GM04504 (cell line): ENCODE results near the gene FBXO31.

Source experiments
- DNase-seq: peaks from one replicate; pipeline ENCODE4 v3.0.0-alpha.2; 2012; ENCODE audit warnings: low read depth

The FBXO31 gene, protein sequence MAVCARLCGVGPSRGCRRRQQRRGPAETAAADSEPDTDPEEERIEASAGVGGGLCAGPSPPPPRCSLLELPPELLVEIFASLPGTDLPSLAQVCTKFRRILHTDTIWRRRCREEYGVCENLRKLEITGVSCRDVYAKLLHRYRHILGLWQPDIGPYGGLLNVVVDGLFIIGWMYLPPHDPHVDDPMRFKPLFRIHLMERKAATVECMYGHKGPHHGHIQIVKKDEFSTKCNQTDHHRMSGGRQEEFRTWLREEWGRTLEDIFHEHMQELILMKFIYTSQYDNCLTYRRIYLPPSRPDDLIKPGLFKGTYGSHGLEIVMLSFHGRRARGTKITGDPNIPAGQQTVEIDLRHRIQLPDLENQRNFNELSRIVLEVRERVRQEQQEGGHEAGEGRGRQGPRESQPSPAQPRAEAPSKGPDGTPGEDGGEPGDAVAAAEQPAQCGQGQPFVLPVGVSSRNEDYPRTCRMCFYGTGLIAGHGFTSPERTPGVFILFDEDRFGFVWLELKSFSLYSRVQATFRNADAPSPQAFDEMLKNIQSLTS

DNA sequence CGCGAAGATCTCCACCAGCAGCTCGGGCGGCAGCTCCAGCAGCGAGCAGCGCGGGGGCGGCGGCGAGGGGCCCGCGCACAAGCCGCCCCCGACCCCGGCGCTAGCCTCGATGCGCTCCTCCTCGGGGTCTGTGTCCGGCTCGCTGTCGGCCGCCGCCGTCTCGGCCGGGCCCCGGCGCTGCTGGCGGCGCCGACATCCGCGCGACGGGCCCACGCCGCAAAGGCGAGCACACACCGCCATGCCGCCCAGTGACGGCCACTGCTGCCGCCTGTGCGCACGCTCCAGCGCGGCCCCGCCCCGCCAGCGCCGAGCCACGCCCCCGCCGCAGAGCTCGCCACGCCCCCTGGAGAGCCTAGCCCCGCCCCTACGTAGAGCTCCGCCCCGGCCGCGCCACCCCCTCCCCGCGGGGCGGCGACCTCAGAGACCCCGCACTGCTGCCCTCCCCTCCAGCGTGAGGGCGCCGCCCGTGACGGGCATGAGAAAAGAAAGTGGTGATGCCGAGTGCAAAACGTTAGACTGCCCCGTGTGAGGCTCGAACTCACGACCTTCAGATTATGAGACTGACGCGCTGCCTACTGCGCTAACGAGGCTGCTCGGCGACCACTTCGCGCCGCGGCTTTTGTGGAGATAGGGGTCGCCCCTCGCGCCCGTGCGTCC is at the start of gene FBXO31:
Gene FBXO31, minus strand, starts transcription at position 272 of the 657 bp plus-strand sequence. Its CDS starts 32 bp downstream, at position 240.
- peak; percentile 79 for DNase-seq

DNA sequence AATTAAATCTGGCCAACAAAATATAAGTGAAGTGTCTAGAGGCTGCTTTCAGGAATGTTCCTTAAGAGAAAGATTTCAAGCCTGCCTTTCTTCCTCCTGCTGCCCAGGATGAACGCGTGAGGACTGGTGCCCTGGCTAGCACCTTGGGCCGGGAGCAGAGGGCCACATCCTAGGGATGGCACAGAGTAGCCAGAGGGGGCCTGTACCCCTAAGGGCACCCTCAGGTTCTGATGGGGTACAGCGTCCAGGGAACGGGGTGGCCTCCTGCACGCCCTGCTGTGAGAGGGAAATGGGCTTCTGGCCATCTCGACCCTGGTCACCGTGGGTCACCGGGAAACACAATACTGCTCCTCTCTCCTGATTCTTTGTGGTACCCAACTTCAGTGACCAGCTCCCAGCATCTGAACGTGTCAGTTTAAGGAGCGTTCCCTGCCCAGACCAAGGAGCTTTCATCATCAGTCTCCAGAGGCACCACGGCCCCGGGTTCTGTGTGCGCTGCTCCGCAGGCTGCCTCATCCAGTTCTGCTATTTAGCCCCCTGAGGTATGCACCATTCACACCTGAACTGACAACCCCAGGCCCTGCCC is 48.8 kb upstream of the FBXO31 start:
- no peak for DNase-seq

DNA sequence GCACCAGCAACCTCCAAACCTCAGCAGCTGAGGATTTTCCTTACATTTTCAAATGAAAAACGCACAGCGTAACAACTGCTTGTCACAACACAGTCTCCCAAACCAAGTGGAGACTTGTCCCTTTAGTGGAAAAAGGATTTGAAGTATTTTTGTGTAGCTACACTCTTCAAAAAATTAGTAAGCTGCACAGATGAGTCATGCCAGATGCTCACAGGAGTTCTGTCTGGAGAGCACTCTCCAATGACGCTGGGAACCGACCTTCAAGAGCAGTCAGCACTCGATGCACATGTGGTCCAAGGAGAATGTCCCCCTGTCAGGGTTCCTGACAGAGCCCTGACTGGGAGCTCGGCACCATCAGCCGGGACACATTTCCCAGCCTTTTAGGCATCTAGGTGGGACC is 48.4 kb upstream of the FBXO31 start:
- peak; percentile 47 for DNase-seq

DNA sequence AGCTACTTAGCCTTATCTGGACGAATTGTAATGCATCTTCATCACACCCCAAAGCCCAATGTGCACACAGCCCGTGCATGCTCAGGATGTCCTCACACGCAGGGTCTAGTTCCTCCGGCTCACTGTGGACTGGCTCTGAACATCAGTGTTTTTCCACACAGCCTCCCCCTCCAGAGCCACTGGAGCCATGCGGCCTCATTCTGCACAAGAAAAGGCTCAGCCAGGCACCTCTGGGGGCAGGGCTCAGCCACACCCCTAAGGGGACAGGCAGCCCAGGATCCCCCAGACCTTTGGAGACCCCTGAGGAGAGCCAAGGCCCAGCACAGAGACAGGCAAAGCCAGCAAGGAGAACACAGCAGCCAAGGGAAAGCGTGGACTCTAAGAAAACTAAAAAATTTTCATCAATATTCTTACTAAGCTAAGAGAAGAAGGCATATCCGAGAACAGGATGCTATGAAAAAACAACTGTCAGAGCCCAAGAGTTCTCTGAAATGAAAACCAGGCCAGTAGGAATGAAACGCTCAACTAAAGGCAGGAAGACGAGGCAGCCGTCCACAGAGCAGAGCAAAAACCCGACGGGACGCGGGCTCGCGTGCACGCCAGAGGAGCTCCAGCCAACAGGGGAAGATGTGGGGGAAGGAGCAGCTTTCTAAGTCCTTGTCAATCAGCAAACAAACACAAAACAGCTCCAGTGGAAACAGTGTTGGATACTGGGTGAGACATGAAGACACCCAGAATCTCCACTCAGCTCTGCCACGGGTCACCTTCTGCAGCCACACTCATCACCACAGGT is 43.0 kb upstream of the FBXO31 start:
- no peak for DNase-seq

DNA sequence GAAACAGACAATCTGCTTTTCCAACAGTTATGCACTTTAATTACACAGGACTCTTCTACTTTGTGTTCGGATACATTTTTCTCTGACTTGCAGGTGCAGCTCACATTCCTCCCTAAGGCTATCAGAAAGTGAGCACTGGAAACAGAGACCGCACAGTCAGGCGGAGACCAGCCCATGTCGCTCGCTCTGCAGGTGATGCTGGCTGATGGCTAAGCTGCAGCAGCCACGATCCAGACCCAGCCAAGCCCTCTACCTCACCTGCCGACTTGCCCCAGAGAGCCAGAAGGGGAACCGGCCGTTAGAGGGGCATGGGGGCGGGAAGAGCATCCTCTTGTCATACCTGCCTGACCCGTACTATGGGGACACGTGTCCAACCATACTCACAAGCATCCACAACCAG is 42.4 kb upstream of the FBXO31 start:
- no peak for DNase-seq

DNA sequence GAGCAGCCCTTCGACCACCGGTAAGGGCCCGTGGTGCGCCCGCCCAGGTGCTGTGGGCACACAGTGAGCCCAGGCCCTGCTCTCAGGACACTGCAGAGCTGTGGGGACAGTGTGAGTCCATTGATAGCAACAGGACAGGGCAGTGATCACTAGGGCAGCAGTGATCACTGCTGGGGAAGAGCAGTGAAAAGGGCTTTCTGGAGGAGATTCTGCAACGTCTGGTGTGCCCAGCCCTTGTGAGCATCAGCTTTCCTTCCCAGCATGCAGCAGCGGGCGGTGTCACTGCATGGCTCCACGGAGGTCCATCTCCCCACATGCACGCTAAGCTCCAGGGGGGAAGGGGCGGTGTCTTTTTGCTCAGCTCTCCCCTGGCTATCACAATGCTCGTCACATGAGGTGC is 40.7 kb upstream of the FBXO31 start:
- DNase-seq: no peak

DNA sequence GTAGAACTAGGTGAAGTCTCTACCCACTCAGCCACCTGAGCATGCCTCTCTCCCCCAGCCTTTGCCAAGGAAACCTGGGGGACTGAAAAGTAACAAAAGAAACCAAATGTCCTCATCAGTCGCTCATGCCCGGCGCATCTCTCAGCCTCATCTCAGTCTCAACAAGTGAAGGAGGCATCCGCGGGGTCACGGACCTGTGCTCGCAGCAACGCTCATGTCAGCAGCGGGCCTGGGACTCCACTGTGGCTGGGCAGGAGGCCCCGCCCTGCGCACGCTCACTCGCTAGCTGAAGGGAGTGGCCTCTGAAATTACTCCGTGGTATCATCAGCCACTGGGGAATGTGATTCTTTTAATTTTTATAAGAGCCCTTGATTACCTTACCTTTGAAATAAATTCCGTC is 39.9 kb upstream of the FBXO31 start:
- no peak for DNase-seq

DNA sequence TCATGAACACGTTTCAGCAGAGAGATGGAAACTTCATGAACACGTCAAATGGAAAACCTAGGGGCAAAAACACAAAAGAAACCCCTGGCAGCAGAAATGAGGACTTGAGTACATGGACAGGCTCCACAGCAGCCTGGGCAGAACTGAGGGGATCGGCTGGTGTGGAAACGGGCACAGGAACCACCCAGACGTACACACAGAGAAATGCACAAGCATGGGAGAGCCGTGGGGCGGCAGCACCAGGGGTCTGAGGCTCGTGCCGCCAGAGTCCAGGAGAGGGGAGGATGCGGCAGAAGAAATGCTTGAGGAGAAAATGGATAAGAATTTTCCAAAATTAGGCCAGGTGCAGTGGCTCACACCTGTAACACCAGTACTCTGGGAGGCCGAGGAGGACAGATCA is 38.5 kb upstream of the FBXO31 start:
- no peak for DNase-seq

DNA sequence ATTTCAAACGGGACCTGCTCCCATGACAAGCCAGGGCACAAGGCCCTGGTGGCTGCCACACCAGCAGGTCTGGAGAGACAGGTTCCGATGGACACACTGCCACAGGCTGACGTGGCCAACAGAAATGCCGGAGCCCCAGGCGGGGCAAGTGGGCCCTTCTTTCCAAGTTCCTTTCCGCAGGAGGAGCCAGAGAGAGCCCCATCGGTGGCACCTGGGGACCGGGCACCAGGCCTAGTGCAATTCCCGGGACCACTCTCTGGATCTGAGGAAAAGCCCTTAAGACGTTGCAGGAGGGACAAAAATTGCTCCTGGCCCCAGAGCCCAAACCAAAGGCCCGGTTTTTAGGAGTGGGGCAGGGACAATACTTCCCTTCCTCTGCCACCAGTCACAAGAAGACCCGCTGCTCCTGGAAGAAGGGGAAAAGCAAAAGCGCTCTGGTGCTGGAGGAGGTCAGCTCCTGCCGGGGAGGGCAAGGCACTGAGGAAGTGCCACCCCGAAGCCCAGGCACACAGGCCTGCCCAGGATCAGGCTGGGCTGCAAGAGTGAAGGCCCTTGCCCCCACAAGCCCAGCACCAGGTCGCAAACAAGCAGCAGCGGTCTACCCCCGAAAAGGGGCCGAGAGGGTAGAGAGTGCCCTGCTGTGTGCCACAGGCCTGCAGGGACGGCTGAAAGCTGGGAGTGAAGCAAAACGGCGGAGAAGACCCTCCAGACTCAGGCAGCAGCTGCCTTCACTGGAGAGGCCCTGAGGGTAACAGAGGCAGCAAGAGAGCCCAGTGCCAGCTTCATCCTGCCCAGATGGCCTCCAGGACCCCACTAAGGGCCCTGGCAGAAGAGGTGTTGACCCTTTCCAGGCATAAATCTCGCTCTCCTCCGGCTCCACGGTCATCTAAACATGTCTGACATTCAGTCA is 37.7 kb upstream of the FBXO31 start:
- DNase-seq: no peak

DNA sequence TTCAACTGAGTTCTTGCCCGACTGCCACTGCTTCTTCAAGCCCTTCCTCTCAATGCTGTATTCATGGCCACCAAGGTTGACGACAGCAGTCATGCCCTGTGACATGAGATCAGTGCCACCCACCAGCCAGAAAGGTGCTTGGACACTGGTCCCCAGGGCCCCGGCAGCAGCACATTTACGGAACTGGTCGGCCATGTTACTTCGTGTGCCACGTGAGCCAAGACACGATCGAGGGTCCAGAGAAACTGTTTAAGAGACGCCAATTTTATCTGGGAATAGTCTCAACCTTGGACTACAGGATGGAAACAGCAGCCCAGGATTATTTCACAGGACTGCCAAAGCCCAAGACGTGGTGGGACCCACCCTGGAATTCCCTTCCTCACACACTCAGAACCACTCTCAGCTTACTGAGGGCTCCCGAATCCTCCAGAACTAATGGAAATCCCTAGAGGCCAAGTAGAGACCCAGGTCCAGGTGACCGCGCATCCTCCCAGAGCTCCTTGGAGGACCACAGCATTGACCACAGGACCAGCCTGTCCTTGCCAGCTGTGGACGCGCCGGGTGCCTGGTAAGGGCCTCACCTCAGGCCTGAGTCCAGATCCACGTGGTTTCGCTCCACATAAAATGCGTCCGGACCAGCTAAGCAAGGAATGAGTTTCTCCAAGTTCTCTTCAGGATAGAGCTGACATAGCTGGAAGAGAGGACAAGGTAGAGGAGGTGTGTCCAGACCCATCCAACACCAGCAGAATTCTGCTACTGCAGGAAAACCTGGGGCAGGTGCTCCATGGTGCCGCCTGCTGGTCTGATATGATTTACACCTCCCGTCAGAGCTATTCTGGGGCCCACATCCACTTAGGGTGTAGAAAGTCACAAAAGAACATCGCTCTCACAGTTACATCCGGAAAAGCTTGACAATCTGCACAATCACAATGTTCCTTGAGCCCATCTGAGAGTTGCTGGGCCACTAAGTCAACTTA is 36.7 kb upstream of the FBXO31 start:
- DNase-seq: no peak

DNA sequence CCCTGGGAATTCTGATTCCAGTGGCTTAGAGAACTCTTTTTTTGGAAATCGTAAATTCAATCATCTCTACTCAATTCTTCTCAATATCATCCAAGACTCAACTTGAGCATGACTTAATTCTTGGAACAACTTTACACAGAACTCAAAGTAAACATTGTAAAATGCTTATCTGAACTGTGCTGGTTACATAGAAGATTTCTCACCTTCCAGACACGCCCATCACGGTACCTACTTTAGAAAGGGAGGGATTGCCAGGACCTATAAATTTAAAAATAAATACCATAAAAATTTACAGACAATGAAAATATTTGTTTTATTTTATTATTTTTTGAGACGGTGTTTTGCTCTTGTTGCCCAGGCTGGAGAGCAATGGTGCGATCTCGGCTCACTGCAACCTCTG is 35.1 kb upstream of the FBXO31 start:
- no peak for DNase-seq

DNA sequence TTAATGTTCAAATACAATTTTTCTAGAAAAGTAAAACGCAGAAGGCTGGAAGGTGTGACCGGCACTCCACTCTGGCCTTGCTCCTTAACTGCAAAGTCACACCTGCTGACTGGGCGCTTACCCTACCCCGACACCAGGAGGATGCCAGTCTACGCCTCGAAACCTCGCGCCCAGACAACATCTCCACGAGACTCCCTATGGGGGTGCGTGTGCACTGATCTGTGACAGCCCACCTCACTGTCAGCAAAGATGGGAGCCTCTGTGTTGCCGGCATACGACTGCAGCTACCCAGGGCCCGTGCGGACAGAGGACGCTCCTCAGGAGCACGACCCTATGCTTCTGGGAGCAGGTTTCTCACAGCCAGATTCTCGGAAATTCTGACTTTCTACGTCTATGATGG is 34.6 kb upstream of the FBXO31 start:
- no peak for DNase-seq

DNA sequence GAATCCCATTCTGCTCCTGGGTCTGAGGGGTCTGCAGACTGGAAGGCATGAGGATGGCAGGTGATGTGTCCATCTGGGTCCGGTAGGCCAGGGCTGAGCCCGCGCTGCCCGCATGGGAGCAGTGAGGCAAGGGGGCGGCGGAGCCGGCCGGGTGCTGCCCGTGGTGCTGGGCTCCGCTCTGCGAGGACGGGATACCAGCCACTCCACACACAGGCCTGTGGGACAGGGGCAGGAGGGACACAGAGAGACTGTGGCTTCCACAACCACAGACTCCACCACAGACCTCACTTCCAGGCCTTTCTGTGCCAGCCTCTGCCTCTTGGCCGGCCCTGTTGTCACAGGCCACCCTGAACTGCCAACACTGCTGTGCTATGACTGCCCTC is 33.9 kb upstream of the FBXO31 start:
- no peak for DNase-seq

DNA sequence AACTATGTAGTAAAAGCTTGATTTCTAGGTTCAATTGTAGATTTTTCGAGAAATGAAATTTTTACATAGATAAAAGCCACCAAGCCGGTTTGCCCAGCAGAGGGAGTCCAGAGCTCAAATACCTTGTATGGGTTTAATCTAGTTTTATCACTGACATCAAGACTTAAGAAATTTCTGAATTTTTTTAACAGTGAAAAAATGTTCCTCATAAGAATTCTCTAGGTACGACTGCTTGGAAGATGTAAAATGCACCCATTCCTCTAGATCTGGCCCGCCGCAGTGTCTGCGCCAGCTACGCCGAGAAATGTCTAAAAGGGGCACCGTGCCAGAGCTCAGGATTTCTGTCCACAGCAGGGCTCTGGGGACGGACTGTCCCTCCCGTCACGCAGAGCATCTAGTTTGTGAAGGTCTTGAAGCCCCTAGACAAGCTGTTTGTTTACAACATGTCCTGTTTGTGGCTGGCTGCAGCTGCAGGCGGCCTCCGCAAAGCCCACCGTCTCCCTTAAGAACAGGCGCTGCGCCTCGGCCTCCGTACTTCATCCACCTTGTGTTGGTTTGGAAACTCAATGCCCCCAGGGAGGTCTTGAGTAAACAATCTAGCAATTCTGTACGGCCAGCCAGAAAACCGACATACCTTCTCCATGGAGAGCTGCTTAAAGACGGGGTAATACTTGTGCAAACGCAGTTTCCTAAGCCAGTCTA is 33.4 kb upstream of the FBXO31 start:
- DNase-seq: peak; percentile 28

DNA sequence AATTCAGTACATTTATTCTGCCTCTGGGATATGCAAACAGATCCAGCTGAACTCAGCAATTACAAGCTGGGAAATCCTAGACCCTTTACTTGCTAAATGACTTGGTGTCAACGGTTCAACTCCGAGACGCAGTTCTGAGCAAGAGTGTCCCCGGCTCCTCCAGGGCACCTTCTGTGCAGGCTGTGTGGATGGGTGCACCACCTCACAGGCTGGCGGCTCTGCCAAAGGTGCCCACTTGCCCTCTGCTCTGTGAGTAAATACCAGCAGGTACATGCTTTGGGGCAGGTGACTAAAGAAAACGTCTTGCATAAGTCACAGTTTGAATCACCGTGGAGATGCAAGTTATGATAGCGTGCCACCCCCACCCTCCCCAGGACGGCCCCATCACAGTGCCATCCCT is 31.9 kb upstream of the FBXO31 start:
- DNase-seq: no peak

DNA sequence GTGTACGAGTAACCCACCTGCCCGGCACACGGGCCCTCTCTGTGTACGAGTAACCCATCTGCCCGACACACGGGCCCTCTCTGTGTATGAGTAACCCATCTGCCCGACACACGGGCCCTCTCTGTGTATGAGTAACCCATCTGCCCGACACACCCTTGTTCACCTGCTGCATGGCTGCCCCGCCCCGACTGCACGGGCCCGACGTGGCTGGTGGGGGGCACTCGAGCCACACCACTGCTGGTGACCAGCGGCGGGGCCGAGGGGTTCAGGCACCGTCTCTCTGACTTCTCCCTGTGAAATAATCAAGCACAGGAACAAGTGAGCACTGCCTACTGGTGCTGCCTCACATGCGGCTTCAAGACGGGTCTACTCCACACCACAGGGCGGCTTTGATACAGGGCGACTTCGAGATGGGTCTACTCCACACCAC is 30.7 kb upstream of the FBXO31 start:
- DNase-seq: no peak

DNA sequence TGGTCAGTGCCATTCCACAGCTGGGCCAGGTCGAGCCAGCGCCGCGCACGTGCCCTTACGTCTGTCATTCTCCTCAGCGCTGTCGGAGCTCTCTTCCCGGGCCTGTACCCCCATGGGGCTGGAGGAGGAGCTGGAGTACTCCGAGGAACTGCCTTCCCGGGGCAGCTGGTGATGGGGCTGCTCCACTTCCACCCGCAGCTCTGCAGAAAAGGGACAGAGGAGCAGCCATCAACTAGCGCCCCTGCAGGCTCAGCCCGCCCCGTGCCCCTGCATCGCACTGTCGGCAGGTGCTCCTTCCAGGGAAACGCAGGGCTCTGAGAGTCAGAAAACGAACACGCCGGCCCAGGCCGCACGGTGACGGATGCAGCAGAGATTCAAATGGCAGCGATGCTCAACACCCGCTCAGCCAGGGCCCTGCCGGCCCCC is 29.4 kb upstream of the FBXO31 start:
- DNase-seq: no peak

DNA sequence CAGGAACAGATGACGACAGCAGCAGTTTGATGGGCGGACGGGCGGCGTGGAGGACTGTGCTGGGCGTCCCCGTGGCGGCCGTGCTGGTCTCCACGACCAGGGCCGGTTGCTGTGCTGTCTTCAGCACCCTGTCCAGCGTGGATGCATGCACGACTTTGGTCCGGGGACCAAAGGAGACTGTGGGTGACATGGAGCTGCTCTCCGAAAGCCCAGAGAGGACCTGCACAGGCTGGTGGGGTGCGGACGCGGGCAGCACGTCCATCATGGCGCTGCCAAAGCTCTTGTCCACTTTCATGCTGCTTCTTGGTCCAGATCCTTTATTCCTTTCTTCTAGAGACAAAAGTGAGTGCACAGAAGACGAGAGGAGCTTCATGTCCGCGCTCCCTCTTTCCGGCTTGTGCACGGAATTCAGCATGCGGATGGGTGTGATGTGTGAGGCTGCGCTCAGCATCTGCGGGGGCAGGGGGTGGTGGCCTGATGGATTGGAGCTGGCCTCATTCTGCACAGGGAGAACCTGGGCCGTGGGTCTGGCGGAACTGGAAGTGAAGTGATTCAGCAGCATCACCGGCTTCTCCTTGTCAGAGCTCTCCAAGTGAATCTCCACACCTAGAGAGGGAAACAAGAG is 28.9 kb upstream of the FBXO31 start:
- no peak for DNase-seq
